Measurements from ENCODE around the gene LGALS8. TPM values are rescaled to one million over a fixed set of nuclear protein-coding genes. Genes with fewer than 3 reads are reported as not detected.
A peak's percentile ranks its signal among the peaks of the same experiment; 100 is the strongest.

LGALS8 gene
- total and polyA plus RNA-seq, 2 of the 4 experiments (the other 2 are of a cell fraction), result 41.3 to 57.7 TPM

GRCh38 chr1:236524142-236524894, 536 bp downstream of the LGALS8 start (continued):
- TF ChIP-seq CTCF (conservative IDR thresholded peaks at IDR 0.05; ENCODE audit: low read depth, low read length), result no peak

GRCh38 chr1:236524895-236525184, 1.1 kb downstream of the LGALS8 start:
- Histone ChIP-seq H2AK9ac (replicated peaks; ENCODE audit: low read depth, low read length, poor library complexity) (no peak overlapping the region), H3K23ac (ENCODE audit: low read depth, low read length) (0 out of 2 replicates have a peak overlapping the region, but pooled peaks have one; percentile 85), H3K4me3 (ENCODE audit: insufficient read depth, low read depth, low read length) (peak overlapping the region; percentile 61), H3K56ac (ENCODE audit: extremely low read depth, insufficient read depth, low read length) (no peak overlapping the region), H4K20me1 (ENCODE audit: insufficient read depth, low read length) (no peaks in the 10 kb centered on the region), H3K9ac (ENCODE audit: low read depth, low read length) (peak overlapping the region; percentile 62; the same call in 1 of the 2 replicates), H2BK15ac (ENCODE audit: low read depth, low read length) (no peak overlapping the region), H3K4me2 (ENCODE audit: low read depth, low read length) (peak overlapping the region; percentile 81), H3K36me3 (ENCODE audit: control insufficient read depth, insufficient read depth, low read length) (0 out of 2 replicates have a peak, but pooled peaks cover 1% of the 10 kb centered on the region), H3K4ac (ENCODE audit: low read depth, low read length) (no peak overlapping the region; the same call in 1 of the 2 replicates), H3K9me3 (ENCODE audit: control insufficient read depth, insufficient read depth, low read length) (no peaks in the 10 kb centered on the region), H3K18ac (ENCODE audit: low read depth, low read length) (no peak overlapping the region), H3K9me1 (ENCODE audit: insufficient read depth, low read length) (peaks cover 3% of the 10 kb centered on the region; the same call in 1 of the 2 replicates), H2BK5ac (ENCODE audit: low read depth, low read length, poor library complexity, severe bottlenecking) (peak overlapping the region; percentile 62), H3K27ac (ENCODE audit: insufficient read depth, low read length) (no peak overlapping the region), H2AK5ac (ENCODE audit: low read depth, low read length) (no peak overlapping the region), H2AFZ (replicated peaks; ENCODE audit: low read length, poor library complexity) (no peak overlapping the region), H3K27me3 (ENCODE audit: control insufficient read depth, insufficient read depth, low read length) (no peaks in the 10 kb centered on the region), H4K8ac (ENCODE audit: low read depth in 2 of 2, low read length in 2 of 2) (peak overlapping the region; percentile 30 to 98; a peak in 2 of 4 replicates), H3K14ac (replicated peaks; ENCODE audit: low read depth, low read length) (no peak overlapping the region; the same call in 1 of the 2 replicates), H3K4me1 (ENCODE audit: control insufficient read depth, insufficient read depth, low read length) (peaks cover 8% of the 10 kb centered on the region), H2BK120ac (ENCODE audit: low read depth, low read length) (no peak overlapping the region), H4K5ac (ENCODE audit: low read depth, low read length) (no peak overlapping the region), H4K91ac (ENCODE audit: insufficient read depth, low read depth, low read length) (no peak overlapping the region), H3K79me1 (ENCODE audit: low read depth in 1 of 2, low read length in 2 of 2) (peaks cover 4 to 8% of the 10 kb centered on the region in 2 experiments; a peak in 3 of 4 replicates), H2BK20ac (ENCODE audit: low read depth, low read length) (no peak overlapping the region)
- TF ChIP-seq CHD1 (IDR thresholded peaks at IDR 0.05; ENCODE audit: low read depth, low read length), result no peak
- no peak for TF ChIP-seq BHLHE40 (IDR thresholded peaks at IDR 0.05; ENCODE audit: low read depth, low read length)
- TF ChIP-seq, protein P1, sequence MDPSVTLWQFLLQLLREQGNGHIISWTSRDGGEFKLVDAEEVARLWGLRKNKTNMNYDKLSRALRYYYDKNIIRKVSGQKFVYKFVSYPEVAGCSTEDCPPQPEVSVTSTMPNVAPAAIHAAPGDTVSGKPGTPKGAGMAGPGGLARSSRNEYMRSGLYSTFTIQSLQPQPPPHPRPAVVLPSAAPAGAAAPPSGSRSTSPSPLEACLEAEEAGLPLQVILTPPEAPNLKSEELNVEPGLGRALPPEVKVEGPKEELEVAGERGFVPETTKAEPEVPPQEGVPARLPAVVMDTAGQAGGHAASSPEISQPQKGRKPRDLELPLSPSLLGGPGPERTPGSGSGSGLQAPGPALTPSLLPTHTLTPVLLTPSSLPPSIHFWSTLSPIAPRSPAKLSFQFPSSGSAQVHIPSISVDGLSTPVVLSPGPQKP (IDR thresholded peaks at IDR 0.05; ENCODE audit: borderline replicate concordance, low read depth, low read length), result no peak
- TF ChIP-seq NFE2L2 (IDR thresholded peaks at IDR 0.05; ENCODE audit: low read depth, low read length), result no peak
- TF ChIP-seq MXI1 (IDR thresholded peaks at IDR 0.05; ENCODE audit: borderline replicate concordance, low read depth, low read length), result no peak
- TF ChIP-seq RAD21 (IDR thresholded peaks at IDR 0.05; ENCODE audit: low read length), result no peak
- no peak for TF ChIP-seq POLR2A (IDR thresholded peaks at IDR 0.05; ENCODE audit: low read depth, low read length)
- no peak for TF ChIP-seq MAZ (IDR thresholded peaks at IDR 0.05; ENCODE audit: borderline replicate concordance, low read depth, low read length)
- no peak for TF ChIP-seq RFX5 (IDR thresholded peaks at IDR 0.05; ENCODE audit: low read depth, low read length)
- TF ChIP-seq RCOR1 (IDR thresholded peaks at IDR 0.05; ENCODE audit: insufficient replicate concordance, low read length), result no peak
- intact Hi-C loops (cut with micrococcal nuclease) (loop anchor here (5.0 kb wide), 1 partner anchor 243 kb away; the partner anchor contains the start of gene ERO1B), dilution Hi-C loops (cut with HindIII; ENCODE audit: low sequenced_read_pairs, unreplicated experiment) (no loop called here), in situ Hi-C loops (cut with MboI; ENCODE audit: low sequenced_read_pairs) (no loop called here)
- CTCF ChIA-PET, result no interaction called here
- POLR2A ChIA-PET (ENCODE audit: unreplicated experiment), result no interaction called here
- DNase-seq (no peak), ATAC-seq (ENCODE audit: low read depth) (no peak)
- WGBS, 2 experiments (ENCODE audit: extremely low coverage in 2 of 2, insufficient read length in 1 of 2), result no CpG with 5 or more reads among the region's 3 CpGs
- no TSS peak for BruUV-seq (replicated peaks)

Measured in IMR-90 (cell line).